ENCODE measurements around the gene CDYL2.
"Not testable (repeated sequence)": the region's sequence is repeated elsewhere in the genome, so short reads cannot be mapped to it uniquely, and the experiment has no call there.

Gene CDYL2

DNA sequence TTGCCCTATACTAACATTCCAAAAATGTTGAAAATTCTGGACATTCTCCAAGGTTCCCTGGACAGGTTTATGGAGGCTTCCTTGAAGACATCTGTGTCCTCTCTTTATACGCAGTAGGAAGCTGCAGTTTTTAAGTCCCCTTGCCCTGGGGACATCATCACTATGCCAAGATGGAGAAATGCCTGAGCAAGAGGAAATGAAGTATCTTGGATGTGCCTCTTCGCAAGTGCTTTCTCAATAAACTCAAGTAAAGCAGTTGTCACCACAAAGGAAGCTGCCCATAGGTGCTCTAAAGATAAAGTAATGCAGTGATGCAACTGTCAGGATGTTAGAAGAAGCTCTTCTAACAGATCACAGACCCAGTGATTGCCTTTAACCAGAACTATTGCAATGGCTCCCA lies 71.0 kb downstream of the CDYL2 start:
- TF ChIP-seq CTCF (IDR thresholded peaks at IDR 0.05; ENCODE audit: low read depth, low read length) = no peak
- TF ChIP-seq EZH2phosphoT487 (IDR thresholded peaks at IDR 0.05; ENCODE audit: low read depth) = no peak
- Histone ChIP-seq H3K9me3 (ENCODE audit: insufficient read depth, low read length) (no peaks in the 10 kb centered on the region), H4K20me1 (ENCODE audit: insufficient read depth, low read length) (no peaks in the 10 kb centered on the region), H3K36me3 (replicated peaks; ENCODE audit: low read depth, low read length) (no peaks in the 10 kb centered on the region), H3K4me2 (ENCODE audit: low read length) (no peak overlapping the region), H3K4me1 (ENCODE audit: low read length) (no peaks in the 10 kb centered on the region), H3K79me2 (ENCODE audit: low read length) (no peaks in the 10 kb centered on the region), H2AFZ (ENCODE audit: low read depth, low read length) (no peak overlapping the region), H3K4me3 (ENCODE audit: low read length) (no peak overlapping the region), H3K9ac (ENCODE audit: low read length) (no peak overlapping the region), H3K27me3 (ENCODE audit: low read depth, low read length) (no peaks in the 10 kb centered on the region), H3K27ac (ENCODE audit: low read length) (no peak overlapping the region)

DNA sequence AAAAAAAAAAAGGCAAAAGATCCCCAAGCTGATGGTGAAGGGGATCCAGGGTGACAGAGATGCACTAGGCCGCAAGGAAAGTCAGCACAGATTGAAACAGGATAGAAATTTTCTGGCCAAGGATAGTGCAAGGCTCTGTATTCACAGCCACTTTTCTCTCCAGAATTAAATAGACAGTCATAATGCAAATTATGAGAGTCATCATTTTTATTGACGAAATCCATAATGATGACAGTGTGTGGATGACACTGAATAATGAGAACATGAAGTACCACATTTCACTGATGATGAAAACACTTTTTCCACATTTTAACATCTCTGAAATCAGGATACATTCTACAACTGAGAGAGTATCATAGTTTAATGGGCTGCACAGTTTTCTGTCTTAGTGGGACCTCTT lies 72.5 kb downstream of the CDYL2 start:
- Histone ChIP-seq H3K36me3 (replicated peaks; ENCODE audit: low read depth, low read length) (no peaks in the 10 kb centered on the region), H3K4me1 (ENCODE audit: low read length) (no peaks in the 10 kb centered on the region), H2AFZ (ENCODE audit: low read depth, low read length) (no peak overlapping the region), H3K4me3 (ENCODE audit: low read length) (no peak overlapping the region), H4K20me1 (ENCODE audit: insufficient read depth, low read length) (no peaks in the 10 kb centered on the region), H3K27me3 (ENCODE audit: low read depth, low read length) (no peaks in the 10 kb centered on the region), H3K9me3 (ENCODE audit: insufficient read depth, low read length) (no peaks in the 10 kb centered on the region), H3K9ac (ENCODE audit: low read length) (no peak overlapping the region), H3K27ac (ENCODE audit: low read length) (no peak overlapping the region), H3K79me2 (ENCODE audit: low read length) (no peaks in the 10 kb centered on the region), H3K4me2 (ENCODE audit: low read length) (no peak overlapping the region)
- TF ChIP-seq EZH2phosphoT487 (IDR thresholded peaks at IDR 0.05; ENCODE audit: low read depth) = no peak
- no peak for TF ChIP-seq CTCF (IDR thresholded peaks at IDR 0.05; ENCODE audit: low read depth, low read length)

DNA sequence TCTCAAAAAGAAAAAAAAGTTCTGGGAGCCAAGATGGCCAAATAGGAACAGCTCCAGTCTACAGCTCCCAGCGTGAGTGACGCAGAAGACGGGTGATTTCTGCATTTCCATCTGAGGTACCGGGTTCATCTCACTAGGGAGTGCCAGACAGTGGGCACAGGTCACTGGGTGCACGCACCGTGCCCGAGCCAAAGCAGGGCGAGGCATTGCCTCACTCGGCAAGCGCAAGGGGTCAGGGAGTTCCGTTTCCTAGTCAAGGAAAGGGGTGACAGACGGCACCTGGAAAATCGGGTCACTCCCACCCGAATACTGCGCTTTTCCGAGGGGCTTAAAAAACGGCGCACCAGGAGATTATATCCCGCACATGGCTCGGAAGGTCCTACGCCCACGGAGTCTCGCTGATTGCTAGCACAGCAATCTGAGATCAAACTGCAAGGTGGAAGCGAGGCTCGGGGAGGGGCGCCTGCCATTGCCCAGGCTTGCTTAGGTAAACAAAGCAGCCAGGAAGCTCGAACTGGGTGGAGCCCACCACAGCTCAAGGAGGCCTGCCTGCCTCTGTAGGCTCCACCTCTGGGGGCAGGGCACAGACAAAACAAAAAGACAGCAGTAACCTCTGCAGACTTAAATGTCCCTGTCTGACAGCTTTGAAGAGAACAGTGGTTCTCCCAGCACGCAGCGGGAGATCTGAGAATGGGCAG lies 77.2 kb downstream of the CDYL2 start:
- not testable (repeated sequence) for H3K4me1 ChIP-seq (ENCODE audit: low read length); H3K4me3 ChIP-seq (ENCODE audit: low read length); H3K9ac ChIP-seq (ENCODE audit: low read length); H4K20me1 ChIP-seq (ENCODE audit: insufficient read depth, low read length); H2AFZ ChIP-seq (ENCODE audit: low read depth, low read length); H3K79me2 ChIP-seq (ENCODE audit: low read length); H3K27me3 ChIP-seq (ENCODE audit: low read depth, low read length); H3K9me3 ChIP-seq (ENCODE audit: insufficient read depth, low read length); H3K36me3 ChIP-seq (replicated peaks; ENCODE audit: low read depth, low read length); H3K27ac ChIP-seq (ENCODE audit: low read length); H3K4me2 ChIP-seq (ENCODE audit: low read length)

DNA sequence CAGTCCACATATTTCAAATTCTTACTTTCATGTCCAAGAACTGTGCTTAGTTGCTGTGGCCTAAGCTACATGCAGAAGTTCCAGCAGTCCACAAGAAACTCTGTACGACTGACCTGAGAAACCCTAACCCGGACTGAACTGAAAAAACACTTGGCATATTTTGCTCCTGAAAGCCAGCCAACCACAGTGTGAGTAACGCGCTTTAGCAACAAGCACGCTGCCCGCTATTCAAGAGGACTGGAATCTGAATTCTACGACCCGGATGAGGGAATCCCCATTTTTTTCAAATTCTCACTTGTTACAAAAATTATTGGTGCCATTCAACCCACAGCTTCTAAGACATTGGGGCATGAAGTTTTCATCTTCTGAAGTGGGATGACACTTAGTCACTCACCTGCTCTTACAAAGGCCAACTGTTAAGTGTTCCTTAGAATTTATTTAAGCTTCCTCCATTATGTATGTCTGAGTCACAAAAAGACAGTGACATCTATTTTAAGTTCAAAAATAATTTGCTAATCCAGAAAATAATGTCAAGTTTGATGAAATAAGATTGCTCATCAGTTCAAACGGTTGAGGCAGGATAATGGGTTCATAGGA lies 78.7 kb downstream of the CDYL2 start:
- H3K4me2 ChIP-seq (ENCODE audit: low read length) = no peak overlapping the region
- no peaks in the 10 kb centered on the region for H3K79me2 ChIP-seq (ENCODE audit: low read length)
- TF ChIP-seq EZH2phosphoT487 (IDR thresholded peaks at IDR 0.05; ENCODE audit: low read depth) (no peak), CTCF (IDR thresholded peaks at IDR 0.05; ENCODE audit: low read depth, low read length) (no peak)
- no peak overlapping the region for H3K9ac ChIP-seq (ENCODE audit: low read length)
- no peak overlapping the region for H3K27ac ChIP-seq (ENCODE audit: low read length)
- H3K27me3 ChIP-seq (ENCODE audit: low read depth, low read length) = no peaks in the 10 kb centered on the region
- H2AFZ ChIP-seq (ENCODE audit: low read depth, low read length) = no peak overlapping the region
- H4K20me1 ChIP-seq (ENCODE audit: insufficient read depth, low read length) = no peaks in the 10 kb centered on the region
- no peak overlapping the region for H3K4me3 ChIP-seq (ENCODE audit: low read length)
- no peaks in the 10 kb centered on the region for H3K9me3 ChIP-seq (ENCODE audit: insufficient read depth, low read length)
- no peaks in the 10 kb centered on the region for H3K4me1 ChIP-seq (ENCODE audit: low read length)
- no peaks in the 10 kb centered on the region for H3K36me3 ChIP-seq (replicated peaks; ENCODE audit: low read depth, low read length)
